HCT116 (cell line): Measurements from ENCODE around the gene SRP19.

ENCODE experiments used
- CEBPB ChIP-seq: IDR thresholded peaks from 2 replicates; pipeline ENCODE4 v1.6.1; 2012; ENCODE audit warnings: low read depth
- EGR1 ChIP-seq: IDR thresholded peaks from 2 replicates; pipeline ENCODE4 v1.6.1; 2012; ENCODE audit warnings: low read depth
- ELF1 ChIP-seq: IDR thresholded peaks from 2 replicates; pipeline ENCODE4 v1.6.1; 2012; ENCODE audit warnings: low read depth, borderline replicate concordance
- EZH2 ChIP-seq: fragments of 200-600 bp; sonication (generic); IDR thresholded peaks from 2 replicates; pipeline ENCODE4 v1.6.1; 2017; ENCODE audit warnings: antibody characterized with exemption, mixed run types
- POLR2A ChIP-seq: IDR thresholded peaks from 2 replicates; pipeline ENCODE4 v1.7.0; 2011; ENCODE audit warnings: borderline replicate concordance; ENCODE audit not compliant: insufficient read depth, insufficient read length; ENCODE audit errors: extremely low read depth
- POLR2AphosphoS5 ChIP-seq: IDR thresholded peaks from 2 replicates; pipeline ENCODE4 v1.6.1; 2011; ENCODE audit warnings: mild to moderate bottlenecking, low read depth, low read length, moderate library complexity
- SP1 ChIP-seq: IDR thresholded peaks from 2 replicates; pipeline ENCODE4 v1.6.1; 2012; ENCODE audit warnings: low read depth
- ZNF274 ChIP-seq: fragments of 200-500 bp; sonication (Bioruptor generic); IDR thresholded peaks from 2 replicates; pipeline ENCODE4 v1.6.1; 2014; ENCODE audit warnings: mild to moderate bottlenecking, low read depth, low read length, inconsistent platforms
- TF ChIP-seq, protein P1 (sequence below), 3 experiments: fragments of 200-600 bp in 1 of 3; sonication (generic) in 1 of 3; IDR thresholded peaks in 2 of 3; conservative IDR thresholded peaks in 1 of 3; 2 replicates each; pipeline ENCODE4 v1.5.1; 2012 to 2017; ENCODE audit warnings: low read depth in 2 of 3, low read length in 2 of 3, antibody characterized with exemption in 1 of 3, borderline replicate concordance in 1 of 3, control low read depth in 1 of 3, mild to moderate bottlenecking in 1 of 3, mixed read lengths in 1 of 3, mixed run types in 1 of 3, moderate library complexity in 1 of 3; ENCODE audit not compliant: insufficient read depth in 1 of 3
- TF ChIP-seq, protein P2 (sequence below): IDR thresholded peaks from 2 replicates; pipeline ENCODE4 v1.6.1; 2012
- TF ChIP-seq, protein P3 (sequence below): IDR thresholded peaks from 2 replicates; pipeline ENCODE4 v1.6.1; 2012; ENCODE audit warnings: low read depth
- TF ChIP-seq, protein P4 (sequence below): IDR thresholded peaks from 2 replicates; pipeline ENCODE4 v1.6.1; 2011; ENCODE audit warnings: mild to moderate bottlenecking, low read length, moderate library complexity; ENCODE audit not compliant: insufficient replicate concordance; ENCODE audit errors: extremely low read depth

DNA sequence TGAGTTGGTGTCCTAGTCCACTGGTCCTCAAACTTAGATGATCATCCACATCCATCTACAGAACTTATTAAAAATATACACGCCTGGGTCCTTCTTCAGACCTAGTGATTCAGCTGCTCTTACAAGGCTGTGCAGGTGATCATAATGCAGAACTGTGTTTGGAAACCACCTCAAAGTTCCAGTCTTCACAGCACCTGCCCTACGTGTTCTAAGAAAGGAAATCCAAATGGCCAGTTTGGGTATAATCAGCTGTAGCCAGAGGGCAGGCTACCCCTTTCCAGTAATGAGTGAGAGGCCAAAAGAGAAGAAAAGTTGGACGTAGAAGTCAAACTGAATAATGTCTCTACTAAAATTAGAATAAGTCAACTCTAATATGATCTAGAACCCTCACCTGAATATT is 45.5 kb downstream of the SRP19 start:
- TF ChIP-seq ZNF274, result no peak
- no peak for TF ChIP-seq EZH2
- TF ChIP-seq POLR2A, result no peak
- TF ChIP-seq, protein P1, sequence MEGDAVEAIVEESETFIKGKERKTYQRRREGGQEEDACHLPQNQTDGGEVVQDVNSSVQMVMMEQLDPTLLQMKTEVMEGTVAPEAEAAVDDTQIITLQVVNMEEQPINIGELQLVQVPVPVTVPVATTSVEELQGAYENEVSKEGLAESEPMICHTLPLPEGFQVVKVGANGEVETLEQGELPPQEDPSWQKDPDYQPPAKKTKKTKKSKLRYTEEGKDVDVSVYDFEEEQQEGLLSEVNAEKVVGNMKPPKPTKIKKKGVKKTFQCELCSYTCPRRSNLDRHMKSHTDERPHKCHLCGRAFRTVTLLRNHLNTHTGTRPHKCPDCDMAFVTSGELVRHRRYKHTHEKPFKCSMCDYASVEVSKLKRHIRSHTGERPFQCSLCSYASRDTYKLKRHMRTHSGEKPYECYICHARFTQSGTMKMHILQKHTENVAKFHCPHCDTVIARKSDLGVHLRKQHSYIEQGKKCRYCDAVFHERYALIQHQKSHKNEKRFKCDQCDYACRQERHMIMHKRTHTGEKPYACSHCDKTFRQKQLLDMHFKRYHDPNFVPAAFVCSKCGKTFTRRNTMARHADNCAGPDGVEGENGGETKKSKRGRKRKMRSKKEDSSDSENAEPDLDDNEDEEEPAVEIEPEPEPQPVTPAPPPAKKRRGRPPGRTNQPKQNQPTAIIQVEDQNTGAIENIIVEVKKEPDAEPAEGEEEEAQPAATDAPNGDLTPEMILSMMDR (IDR thresholded peaks at IDR 0.05 in 2 of 3, conservative IDR thresholded peaks at IDR 0.05 in 1 of 3; ENCODE audit: borderline replicate concordance in 1 of 3, insufficient read depth in 1 of 3, low read depth in 2 of 3, low read length in 2 of 3), result no peak
- TF ChIP-seq, protein P2, sequence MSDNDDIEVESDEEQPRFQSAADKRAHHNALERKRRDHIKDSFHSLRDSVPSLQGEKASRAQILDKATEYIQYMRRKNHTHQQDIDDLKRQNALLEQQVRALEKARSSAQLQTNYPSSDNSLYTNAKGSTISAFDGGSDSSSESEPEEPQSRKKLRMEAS, result no peak
- no peak for TF ChIP-seq POLR2AphosphoS5
- TF ChIP-seq SP1, result no peak
- TF ChIP-seq, protein P3, sequence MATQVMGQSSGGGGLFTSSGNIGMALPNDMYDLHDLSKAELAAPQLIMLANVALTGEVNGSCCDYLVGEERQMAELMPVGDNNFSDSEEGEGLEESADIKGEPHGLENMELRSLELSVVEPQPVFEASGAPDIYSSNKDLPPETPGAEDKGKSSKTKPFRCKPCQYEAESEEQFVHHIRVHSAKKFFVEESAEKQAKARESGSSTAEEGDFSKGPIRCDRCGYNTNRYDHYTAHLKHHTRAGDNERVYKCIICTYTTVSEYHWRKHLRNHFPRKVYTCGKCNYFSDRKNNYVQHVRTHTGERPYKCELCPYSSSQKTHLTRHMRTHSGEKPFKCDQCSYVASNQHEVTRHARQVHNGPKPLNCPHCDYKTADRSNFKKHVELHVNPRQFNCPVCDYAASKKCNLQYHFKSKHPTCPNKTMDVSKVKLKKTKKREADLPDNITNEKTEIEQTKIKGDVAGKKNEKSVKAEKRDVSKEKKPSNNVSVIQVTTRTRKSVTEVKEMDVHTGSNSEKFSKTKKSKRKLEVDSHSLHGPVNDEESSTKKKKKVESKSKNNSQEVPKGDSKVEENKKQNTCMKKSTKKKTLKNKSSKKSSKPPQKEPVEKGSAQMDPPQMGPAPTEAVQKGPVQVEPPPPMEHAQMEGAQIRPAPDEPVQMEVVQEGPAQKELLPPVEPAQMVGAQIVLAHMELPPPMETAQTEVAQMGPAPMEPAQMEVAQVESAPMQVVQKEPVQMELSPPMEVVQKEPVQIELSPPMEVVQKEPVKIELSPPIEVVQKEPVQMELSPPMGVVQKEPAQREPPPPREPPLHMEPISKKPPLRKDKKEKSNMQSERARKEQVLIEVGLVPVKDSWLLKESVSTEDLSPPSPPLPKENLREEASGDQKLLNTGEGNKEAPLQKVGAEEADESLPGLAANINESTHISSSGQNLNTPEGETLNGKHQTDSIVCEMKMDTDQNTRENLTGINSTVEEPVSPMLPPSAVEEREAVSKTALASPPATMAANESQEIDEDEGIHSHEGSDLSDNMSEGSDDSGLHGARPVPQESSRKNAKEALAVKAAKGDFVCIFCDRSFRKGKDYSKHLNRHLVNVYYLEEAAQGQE, result no peak
- no peak for TF ChIP-seq ELF1
- TF ChIP-seq, protein P4, sequence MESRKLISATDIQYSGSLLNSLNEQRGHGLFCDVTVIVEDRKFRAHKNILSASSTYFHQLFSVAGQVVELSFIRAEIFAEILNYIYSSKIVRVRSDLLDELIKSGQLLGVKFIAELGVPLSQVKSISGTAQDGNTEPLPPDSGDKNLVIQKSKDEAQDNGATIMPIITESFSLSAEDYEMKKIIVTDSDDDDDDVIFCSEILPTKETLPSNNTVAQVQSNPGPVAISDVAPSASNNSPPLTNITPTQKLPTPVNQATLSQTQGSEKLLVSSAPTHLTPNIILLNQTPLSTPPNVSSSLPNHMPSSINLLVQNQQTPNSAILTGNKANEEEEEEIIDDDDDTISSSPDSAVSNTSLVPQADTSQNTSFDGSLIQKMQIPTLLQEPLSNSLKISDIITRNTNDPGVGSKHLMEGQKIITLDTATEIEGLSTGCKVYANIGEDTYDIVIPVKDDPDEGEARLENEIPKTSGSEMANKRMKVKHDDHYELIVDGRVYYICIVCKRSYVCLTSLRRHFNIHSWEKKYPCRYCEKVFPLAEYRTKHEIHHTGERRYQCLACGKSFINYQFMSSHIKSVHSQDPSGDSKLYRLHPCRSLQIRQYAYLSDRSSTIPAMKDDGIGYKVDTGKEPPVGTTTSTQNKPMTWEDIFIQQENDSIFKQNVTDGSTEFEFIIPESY, result no peak
- no peak for TF ChIP-seq CEBPB
- no peak for TF ChIP-seq EGR1
